Measurements from ENCODE around the gene POLR2C. TPM values are rescaled to one million over a fixed set of nuclear protein-coding genes. Genes with fewer than 3 reads are reported as not detected.

Gene POLR2C
- total RNA-seq, 1 donor from 2014 or later, result 58.0 TPM

- peaks cover 35% of the 10 kb centered on the region for H4K20me1 ChIP-seq (ENCODE audit: insufficient read depth, low read length)
- peaks cover 6% of the 10 kb centered on the region for H3K36me3 Mint-ChIP-seq (ENCODE audit: low read depth, unreplicated experiment)
- H3K36me3 ChIP-seq (ENCODE audit: insufficient read depth, low read length), result peaks cover 13% of the 10 kb centered on the region
- H3K4me2 ChIP-seq (ENCODE audit: low read length), result no peak overlapping the region
- no peak overlapping the region for H3K4me3 ChIP-seq (ENCODE audit: insufficient read depth, low read depth, low read length)
- peaks cover 12% of the 10 kb centered on the region for H3K4me1 Mint-ChIP-seq (ENCODE audit: low read depth, unreplicated experiment)
- no peak for FAIRE-seq
- no peak overlapping the region for H3K9ac ChIP-seq (ENCODE audit: low read length)
- no peaks in the 10 kb centered on the region for H3K79me2 ChIP-seq (ENCODE audit: insufficient read depth, low read length)
- no peak for TF ChIP-seq EZH2 (IDR thresholded peaks at IDR 0.05; ENCODE audit: insufficient read depth, low read length)
- TF ChIP-seq, protein P1, sequence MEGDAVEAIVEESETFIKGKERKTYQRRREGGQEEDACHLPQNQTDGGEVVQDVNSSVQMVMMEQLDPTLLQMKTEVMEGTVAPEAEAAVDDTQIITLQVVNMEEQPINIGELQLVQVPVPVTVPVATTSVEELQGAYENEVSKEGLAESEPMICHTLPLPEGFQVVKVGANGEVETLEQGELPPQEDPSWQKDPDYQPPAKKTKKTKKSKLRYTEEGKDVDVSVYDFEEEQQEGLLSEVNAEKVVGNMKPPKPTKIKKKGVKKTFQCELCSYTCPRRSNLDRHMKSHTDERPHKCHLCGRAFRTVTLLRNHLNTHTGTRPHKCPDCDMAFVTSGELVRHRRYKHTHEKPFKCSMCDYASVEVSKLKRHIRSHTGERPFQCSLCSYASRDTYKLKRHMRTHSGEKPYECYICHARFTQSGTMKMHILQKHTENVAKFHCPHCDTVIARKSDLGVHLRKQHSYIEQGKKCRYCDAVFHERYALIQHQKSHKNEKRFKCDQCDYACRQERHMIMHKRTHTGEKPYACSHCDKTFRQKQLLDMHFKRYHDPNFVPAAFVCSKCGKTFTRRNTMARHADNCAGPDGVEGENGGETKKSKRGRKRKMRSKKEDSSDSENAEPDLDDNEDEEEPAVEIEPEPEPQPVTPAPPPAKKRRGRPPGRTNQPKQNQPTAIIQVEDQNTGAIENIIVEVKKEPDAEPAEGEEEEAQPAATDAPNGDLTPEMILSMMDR (IDR thresholded peaks at IDR 0.05; ENCODE audit: insufficient read depth, low read depth, low read length), result no peak
- H3K27ac Mint-ChIP-seq (ENCODE audit: unreplicated experiment), result no peak overlapping the region
- no peaks in the 10 kb centered on the region for H3K27me3 Mint-ChIP-seq (ENCODE audit: low read depth, unreplicated experiment)
- no peaks in the 10 kb centered on the region for H3K27me3 ChIP-seq (ENCODE audit: insufficient read depth, low read length)
- H3K9me3 Mint-ChIP-seq (ENCODE audit: unreplicated experiment), result no peaks in the 10 kb centered on the region
- no peak overlapping the region for H3K27ac ChIP-seq (ENCODE audit: low read depth, low read length)
- H3K9me3 ChIP-seq (ENCODE audit: insufficient read depth, low read depth, low read length), result no peaks in the 10 kb centered on the region
- DNase-seq (ENCODE audit: low read depth), result no peak
- H3K4me1 ChIP-seq (ENCODE audit: insufficient read depth, low read length), result peaks cover 20% of the 10 kb centered on the region
- no peak overlapping the region for H2AFZ ChIP-seq (ENCODE audit: low read depth, low read length)
- H3K4me3 Mint-ChIP-seq (ENCODE audit: unreplicated experiment), result no peak overlapping the region
Measured at GRCh38 chr16:57476546-57477410, 14.3 kb downstream of the POLR2C start.

GRCh38 chr16:57477531-57478202 lies 15.2 kb downstream of the POLR2C start:
- no peak for DNase-seq (ENCODE audit: low read depth)
- Histone ChIP-seq H3K27ac (ENCODE audit: low read depth, low read length) (no peak overlapping the region), H4K20me1 (ENCODE audit: insufficient read depth, low read length) (peaks cover 28% of the 10 kb centered on the region), H3K4me3 (ENCODE audit: insufficient read depth, low read depth, low read length) (no peak overlapping the region), H2AFZ (ENCODE audit: low read depth, low read length) (no peak overlapping the region), H3K4me2 (ENCODE audit: low read length) (no peak overlapping the region), H3K79me2 (ENCODE audit: insufficient read depth, low read length) (no peaks in the 10 kb centered on the region), H3K4me1 (ENCODE audit: insufficient read depth, low read length) (peaks cover 20% of the 10 kb centered on the region), H3K9me3 (ENCODE audit: insufficient read depth, low read depth, low read length) (no peaks in the 10 kb centered on the region), H3K36me3 (ENCODE audit: insufficient read depth, low read length) (peaks cover 5% of the 10 kb centered on the region), H3K27me3 (ENCODE audit: insufficient read depth, low read length) (no peaks in the 10 kb centered on the region), H3K9ac (ENCODE audit: low read length) (no peak overlapping the region)
- H3K4me1 Mint-ChIP-seq (ENCODE audit: low read depth, unreplicated experiment), result peaks cover 9% of the 10 kb centered on the region
- H3K4me3 Mint-ChIP-seq (ENCODE audit: unreplicated experiment), result no peak overlapping the region
- no peak for FAIRE-seq
- no peaks in the 10 kb centered on the region for H3K27me3 Mint-ChIP-seq (ENCODE audit: low read depth, unreplicated experiment)
- H3K9me3 Mint-ChIP-seq (ENCODE audit: unreplicated experiment), result no peaks in the 10 kb centered on the region
- no peak for TF ChIP-seq EZH2 (IDR thresholded peaks at IDR 0.05; ENCODE audit: insufficient read depth, low read length)
- TF ChIP-seq, protein P1 (IDR thresholded peaks at IDR 0.05; ENCODE audit: insufficient read depth, low read depth, low read length), result no peak
- H3K36me3 Mint-ChIP-seq (ENCODE audit: low read depth, unreplicated experiment), result peaks cover 2% of the 10 kb centered on the region
- no peak overlapping the region for H3K27ac Mint-ChIP-seq (ENCODE audit: unreplicated experiment)
